Measurements from ENCODE around the gene ITGB7. TPM values are rescaled to one million over a fixed set of nuclear protein-coding genes. Genes with fewer than 3 reads are reported as not detected.

The ITGB7 gene
- total and polyA plus RNA-seq, 9 of the 15 experiments (the other 6 are each of a cell fraction or from before 2014, with no cell fraction given): 0.06 to 2.0 (median 0.67) TPM

DNA sequence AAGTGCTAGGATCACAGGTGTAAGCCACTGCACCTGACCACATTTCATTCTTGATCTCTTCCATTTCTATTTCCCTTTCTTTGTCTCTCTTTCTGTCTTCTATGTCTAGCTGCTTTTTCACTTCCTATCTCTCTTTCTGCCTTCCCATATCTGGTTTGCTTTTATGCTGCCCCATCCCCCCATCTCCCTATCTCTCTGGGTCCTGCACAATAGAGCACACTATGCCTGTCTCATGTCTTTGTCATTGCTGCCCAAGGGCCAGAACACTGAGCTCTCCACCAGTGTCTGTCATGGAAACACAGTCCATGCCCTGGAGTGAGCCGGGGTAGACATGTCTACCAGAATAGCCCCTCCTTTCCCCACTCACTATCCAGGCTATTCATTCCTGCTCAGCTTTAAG, 37.3 kb upstream of the ITGB7 start (continued):
- TF ChIP-seq CTCF (IDR thresholded peaks at IDR 0.05 in 2 of 3, conservative IDR thresholded peaks at IDR 0.05 in 1 of 3; ENCODE audit: insufficient read depth in 2 of 3, low read depth in 1 of 3, low read length in 3 of 3): no peak
- TF ChIP-seq HDGF (IDR thresholded peaks at IDR 0.05): peak; percentile 29; the same call in 1 of the 2 replicates
- TF ChIP-seq ELF1 (tag; IDR thresholded peaks at IDR 0.05): no peak
- TF ChIP-seq ZNF184 (CRISPR knock-in tag; IDR thresholded peaks at IDR 0.05): no peak
- TF ChIP-seq, protein P1, sequence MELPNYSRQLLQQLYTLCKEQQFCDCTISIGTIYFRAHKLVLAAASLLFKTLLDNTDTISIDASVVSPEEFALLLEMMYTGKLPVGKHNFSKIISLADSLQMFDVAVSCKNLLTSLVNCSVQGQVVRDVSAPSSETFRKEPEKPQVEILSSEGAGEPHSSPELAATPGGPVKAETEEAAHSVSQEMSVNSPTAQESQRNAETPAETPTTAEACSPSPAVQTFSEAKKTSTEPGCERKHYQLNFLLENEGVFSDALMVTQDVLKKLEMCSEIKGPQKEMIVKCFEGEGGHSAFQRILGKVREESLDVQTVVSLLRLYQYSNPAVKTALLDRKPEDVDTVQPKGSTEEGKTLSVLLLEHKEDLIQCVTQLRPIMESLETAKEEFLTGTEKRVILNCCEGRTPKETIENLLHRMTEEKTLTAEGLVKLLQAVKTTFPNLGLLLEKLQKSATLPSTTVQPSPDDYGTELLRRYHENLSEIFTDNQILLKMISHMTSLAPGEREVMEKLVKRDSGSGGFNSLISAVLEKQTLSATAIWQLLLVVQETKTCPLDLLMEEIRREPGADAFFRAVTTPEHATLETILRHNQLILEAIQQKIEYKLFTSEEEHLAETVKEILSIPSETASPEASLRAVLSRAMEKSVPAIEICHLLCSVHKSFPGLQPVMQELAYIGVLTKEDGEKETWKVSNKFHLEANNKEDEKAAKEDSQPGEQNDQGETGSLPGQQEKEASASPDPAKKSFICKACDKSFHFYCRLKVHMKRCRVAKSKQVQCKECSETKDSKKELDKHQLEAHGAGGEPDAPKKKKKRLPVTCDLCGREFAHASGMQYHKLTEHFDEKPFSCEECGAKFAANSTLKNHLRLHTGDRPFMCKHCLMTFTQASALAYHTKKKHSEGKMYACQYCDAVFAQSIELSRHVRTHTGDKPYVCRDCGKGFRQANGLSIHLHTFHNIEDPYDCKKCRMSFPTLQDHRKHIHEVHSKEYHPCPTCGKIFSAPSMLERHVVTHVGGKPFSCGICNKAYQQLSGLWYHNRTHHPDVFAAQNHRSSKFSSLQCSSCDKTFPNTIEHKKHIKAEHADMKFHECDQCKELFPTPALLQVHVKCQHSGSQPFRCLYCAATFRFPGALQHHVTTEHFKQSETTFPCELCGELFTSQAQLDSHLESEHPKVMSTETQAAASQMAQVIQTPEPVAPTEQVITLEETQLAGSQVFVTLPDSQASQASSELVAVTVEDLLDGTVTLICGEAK (IDR thresholded peaks at IDR 0.05): no peak; the same call in 1 of the 2 replicates
- TF ChIP-seq, protein P1 (CRISPR knock-in tag; IDR thresholded peaks at IDR 0.05): no peak
- TF ChIP-seq ELK1 (CRISPR knock-in tag; IDR thresholded peaks at IDR 0.05): no peak
- TF ChIP-seq, protein P2, sequence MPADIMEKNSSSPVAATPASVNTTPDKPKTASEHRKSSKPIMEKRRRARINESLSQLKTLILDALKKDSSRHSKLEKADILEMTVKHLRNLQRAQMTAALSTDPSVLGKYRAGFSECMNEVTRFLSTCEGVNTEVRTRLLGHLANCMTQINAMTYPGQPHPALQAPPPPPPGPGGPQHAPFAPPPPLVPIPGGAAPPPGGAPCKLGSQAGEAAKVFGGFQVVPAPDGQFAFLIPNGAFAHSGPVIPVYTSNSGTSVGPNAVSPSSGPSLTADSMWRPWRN (IDR thresholded peaks at IDR 0.05; ENCODE audit: low read depth): no peak
- TF ChIP-seq MTF1 (CRISPR knock-in tag; IDR thresholded peaks at IDR 0.05; ENCODE audit: borderline replicate concordance): no peak
- no peak for TF ChIP-seq ZNF134 (CRISPR knock-in tag; conservative IDR thresholded peaks at IDR 0.05)
- TF ChIP-seq CTBP1 (IDR thresholded peaks at IDR 0.05; ENCODE audit: borderline replicate concordance): peak; percentile 32; the same call in 1 of the 2 replicates
- TF ChIP-seq POU5F1 (IDR thresholded peaks at IDR 0.05; ENCODE audit: borderline replicate concordance, low read depth, low read length, partially characterized antibody): no peak
- no peak for TF ChIP-seq ZNF639 (CRISPR knock-in tag; conservative IDR thresholded peaks at IDR 0.05 in 1 of 2, IDR thresholded peaks at IDR 0.05 in 1 of 2)
- no peak for TF ChIP-seq ZNF384 (IDR thresholded peaks at IDR 0.05; ENCODE audit: low read depth, low read length)
